Measurements from ENCODE around the gene ATP1A1.

ATP1A1 gene

GRCh38 chr1:116415200-116415698, 42.2 kb downstream of the ATP1A1 start:
- DNase-seq (ENCODE audit: low spot score): no peak

GRCh38 chr1:116415699-116416533, 42.9 kb downstream of the ATP1A1 start:
- peak; percentile 54 for DNase-seq (ENCODE audit: low spot score)

GRCh38 chr1:116416854-116417513, 43.9 kb downstream of the ATP1A1 start:
- DNase-seq (ENCODE audit: low spot score): no peak

- no peak for DNase-seq (ENCODE audit: low spot score)
Observed at GRCh38 chr1:116417678-116418077, 44.6 kb downstream of the ATP1A1 start.

GRCh38 chr1:116418091-116418830, 45.2 kb downstream of the ATP1A1 start:
- no peak for DNase-seq (ENCODE audit: low spot score)

GRCh38 chr1:116420417-116421200, 47.6 kb downstream of the ATP1A1 start:
- DNase-seq (ENCODE audit: low spot score): no peak

- DNase-seq (ENCODE audit: low spot score): no peak
Observed at GRCh38 chr1:116424438-116424837, 51.4 kb downstream of the ATP1A1 start.

GRCh38 chr1:116424863-116425262, 51.8 kb downstream of the ATP1A1 start:
- no peak for DNase-seq (ENCODE audit: low spot score)

- DNase-seq (ENCODE audit: low spot score): no peak
Observed at GRCh38 chr1:116425987-116426386, 52.9 kb downstream of the ATP1A1 start.

GRCh38 chr1:116426401-116426800, 53.4 kb downstream of the ATP1A1 start:
- no peak for DNase-seq (ENCODE audit: low spot score)

- no peak for DNase-seq (ENCODE audit: low spot score)
Observed at GRCh38 chr1:116428576-116428975, 55.5 kb downstream of the ATP1A1 start.

GRCh38 chr1:116429821-116430374, 56.9 kb downstream of the ATP1A1 start:
- DNase-seq (ENCODE audit: low spot score): no peak

GRCh38 chr1:116431870-116432500, 58.9 kb downstream of the ATP1A1 start:
- DNase-seq (ENCODE audit: low spot score): no peak

GRCh38 chr1:116432655-116433265, 59.7 kb downstream of the ATP1A1 start:
- no peak for DNase-seq (ENCODE audit: low spot score)

GRCh38 chr1:116433275-116434257, 60.5 kb downstream of the ATP1A1 start:
- peak; percentile 76 for DNase-seq (ENCODE audit: low spot score)

- DNase-seq (ENCODE audit: low spot score): no peak
Observed at GRCh38 chr1:116434849-116435248, 61.8 kb downstream of the ATP1A1 start.

GRCh38 chr1:116435806-116436610, 63.0 kb downstream of the ATP1A1 start:
- no peak for DNase-seq (ENCODE audit: low spot score)

GRCh38 chr1:116436611-116436970, 63.5 kb downstream of the ATP1A1 start:
- no peak for DNase-seq (ENCODE audit: low spot score)

GRCh38 chr1:116439701-116440100, 66.7 kb downstream of the ATP1A1 start:
- no peak for DNase-seq (ENCODE audit: low spot score)

Data from COLO829 (cell line).